Measurements from ENCODE around the gene SHISA6.

Gene SHISA6

GRCh38 chr17:11601661-11602060, 360.6 kb downstream of the SHISA6 start:
- DNase-seq = no peak

- DNase-seq = no peak
These were observed 367.4 kb downstream of the SHISA6 start for GRCh38 chr17:11608396-11608795.

GRCh38 chr17:11610999-11611566, 370.1 kb downstream of the SHISA6 start:
- no peak for DNase-seq

GRCh38 chr17:11612956-11613355, 371.9 kb downstream of the SHISA6 start:
- DNase-seq = no peak

Data from NCI-H1694 (cell line).